Tibial nerve (tissue), 4 donors: ENCODE measurements around the gene AURKB. TPM values are rescaled to one million over a fixed set of nuclear protein-coding genes. Genes with fewer than 3 reads are reported as not detected.

ENCODE experiments used
- DNase-seq, 2 donors: peaks; one replicate each; pipeline ENCODE4 v3.0.0-alpha.2; 2019; ENCODE audit warnings: low spot score in 2 of 2
- H3K27ac ChIP-seq, 4 donors: fragments of 200-600 bp; sonication (generic) in 3 of 4; one replicate each; pipeline ENCODE4 v1.5.1; 2017 to 2019; ENCODE audit warnings: mild to moderate bottlenecking in 1 of 4
- H3K27me3 ChIP-seq, 2 donors: fragments of 200-600 bp; sonication (generic) in 1 of 2; one replicate each; pipeline versions ENCODE4 v1.5.1 to v1.6.0; 2017 to 2019
- H3K36me3 ChIP-seq, 3 donors: fragments of 200-600 bp; sonication (generic); one replicate each; pipeline ENCODE4 v1.5.1; 2018 to 2019
- H3K4me1 ChIP-seq, 4 donors: fragments of 200-600 bp; sonication (generic) in 3 of 4; one replicate each; pipeline ENCODE4 v1.5.1; 2017 to 2019
- H3K4me3 ChIP-seq, 4 donors: fragments of 200-600 bp; sonication (generic) in 3 of 4; one replicate each; pipeline ENCODE4 v1.5.1; 2017 to 2019; ENCODE audit warnings: mild to moderate bottlenecking in 1 of 4, moderate library complexity in 1 of 4
- H3K9me3 ChIP-seq, 4 donors: fragments of 200-600 bp; sonication (generic) in 3 of 4; one replicate each; pipeline ENCODE4 v1.5.1; 2017 to 2019
- CTCF ChIP-seq, 5 experiments: fragments of 200-600 bp in 3 of 5; fragments of 450-650 bp in 2 of 5; sonication (generic) in 3 of 5; IDR thresholded peaks; one replicate each; pipeline ENCODE4 v1.5.1; 2016 to 2019; ENCODE audit warnings: antibody characterized with exemption in 5 of 5, mild to moderate bottlenecking in 3 of 5, moderate library complexity in 2 of 5
- EP300 ChIP-seq, 2 donors: sonication (generic); formaldehyde crosslinking; IDR thresholded peaks; one replicate each; pipeline ENCODE4 v1.6.1; 2017; ENCODE audit warnings: antibody characterized with exemption in 2 of 2, mild to moderate bottlenecking in 1 of 2
- POLR2A ChIP-seq, 2 donors: fragments of 450-650 bp; IDR thresholded peaks; one replicate each; pipeline ENCODE4 v1.6.1; 2017; ENCODE audit warnings: antibody characterized with exemption in 2 of 2, mild to moderate bottlenecking in 2 of 2, moderate library complexity in 2 of 2
- WGBS, 2 donors: methylation state at CpG; one replicate each; pipeline ENCODE4 v1.1.5; 2018; 5-methylcytosine and 5-hydroxymethylcytosine counted together
- total RNA-seq, 4 donors: library from RNA; depleted of rRNA; stranded (reverse); fragments of >200 nt; gene quantifications; one replicate each; pipeline ENCODE4 v1.1.0, GENCODE V29; 2016

The AURKB gene
- total RNA-seq, 4 donors from 2014 or later = 31.2 to 78.1 (median 39.6) TPM

GRCh38 chr17:8167526-8167925, 42.8 kb downstream of the AURKB start:
- 36 to 49% methylated on average over 3 of the region's 3 CpGs for WGBS, 2 donors
- peaks cover 0 to 24% (median 16%) of the 10 kb centered on the region in 4 donors for H3K4me1 ChIP-seq
- H3K27ac ChIP-seq = peak overlapping the region in 3 of 4 donors; percentile 13 to 57 (median 56)
- no peaks in the 10 kb centered on the region for H3K36me3 ChIP-seq
- no peaks in the 10 kb centered on the region for H3K27me3 ChIP-seq
- H3K9me3 ChIP-seq = no peaks in the 10 kb centered on the region
- no peak for DNase-seq
- no peak overlapping the region for H3K4me3 ChIP-seq
- no peak for TF ChIP-seq CTCF (IDR thresholded peaks at IDR 0.05)
- TF ChIP-seq POLR2A (IDR thresholded peaks at IDR 0.05) = no peak

- Histone ChIP-seq H3K9me3 (no peaks in the 10 kb centered on the region), H3K27me3 (no peaks in the 10 kb centered on the region), H3K4me3 (no peak overlapping the region), H3K27ac (peak overlapping the region in 2 of 4 donors; percentile 56 to 57), H3K4me1 (peaks cover 0 to 24% (median 17%) of the 10 kb centered on the region in 4 donors), H3K36me3 (no peaks in the 10 kb centered on the region)
- TF ChIP-seq EP300 (IDR thresholded peaks at IDR 0.05) (no peak), POLR2A (IDR thresholded peaks at IDR 0.05) (no peak), CTCF (IDR thresholded peaks at IDR 0.05) (no peak)
- 80 to 84% methylated on average over 6 of the region's 6 CpGs for WGBS, 2 donors
- no peak for DNase-seq
Observed at GRCh38 chr17:8166731-8167130, 43.6 kb downstream of the AURKB start.

- TF ChIP-seq POLR2A (IDR thresholded peaks at IDR 0.05) (no peak), EP300 (IDR thresholded peaks at IDR 0.05) (no peak), CTCF (IDR thresholded peaks at IDR 0.05) (no peak)
- no peak for DNase-seq
- Histone ChIP-seq H3K4me3 (no peak overlapping the region), H3K4me1 (peaks cover 0 to 42% (median 28%) of the 10 kb centered on the region in 4 donors), H3K27me3 (no peaks in the 10 kb centered on the region), H3K27ac (peak overlapping the region; percentile 98 to 100 (median 100)), H3K9me3 (no peaks in the 10 kb centered on the region), H3K36me3 (peaks cover 0 to 17% (median 3%) of the 10 kb centered on the region in 3 donors)
- WGBS, 2 donors = 64 to 74% methylated on average over 6 of the region's 6 CpGs
Observed at GRCh38 chr17:8164815-8165131, 45.6 kb downstream of the AURKB start.

- peak overlapping the region; percentile 98 to 100 (median 100) for H3K27ac ChIP-seq
- H3K4me1 ChIP-seq = peaks cover 0 to 48% (median 34%) of the 10 kb centered on the region in 4 donors
- 17 to 21% methylated on average over 13 of the region's 13 CpGs for WGBS, 2 donors
- TF ChIP-seq POLR2A (IDR thresholded peaks at IDR 0.05) (no peak), EP300 (IDR thresholded peaks at IDR 0.05) (peak; percentile 11 to 51)
- no peaks in the 10 kb centered on the region for H3K27me3 ChIP-seq
- no peaks in the 10 kb centered on the region for H3K9me3 ChIP-seq
- peaks cover 0 to 22% (median 3%) of the 10 kb centered on the region in 3 donors for H3K36me3 ChIP-seq
- H3K4me3 ChIP-seq = peak overlapping the region in 3 of 4 donors; percentile 4 to 67 (median 9)
- DNase-seq = peak in 1 of 2 donors; percentile 78
Observed at GRCh38 chr17:8163978-8164814, 46.2 kb downstream of the AURKB start.

- Histone ChIP-seq H3K36me3 (peaks cover 0 to 24% (median 3%) of the 10 kb centered on the region in 3 donors), H3K4me3 (peak overlapping the region; percentile 67 to 100 (median 86)), H3K9me3 (no peaks in the 10 kb centered on the region), H3K4me1 (peaks cover 0 to 57% (median 40%) of the 10 kb centered on the region in 4 donors), H3K27ac (peak overlapping the region; percentile 98 to 100 (median 100)), H3K27me3 (no peaks in the 10 kb centered on the region)
- peak in 1 of 2 donors; percentile 20 for DNase-seq
- 4 to 12% methylated on average over 19 to 33 of the region's 55 CpGs for WGBS, 2 donors
- no peak for TF ChIP-seq POLR2A (IDR thresholded peaks at IDR 0.05)
- no peak for TF ChIP-seq CTCF (IDR thresholded peaks at IDR 0.05)
- TF ChIP-seq EP300 (IDR thresholded peaks at IDR 0.05) = no peak
Observed at GRCh38 chr17:8162997-8163977, 47.1 kb downstream of the AURKB start.
